Panc1 (cell line): ENCODE results near the gene CHSY3.

Source experiments
- POLR2AphosphoS5 ChIP-seq: IDR thresholded peaks from 2 replicates; pipeline ENCODE4 v1.6.1; 2012; ENCODE audit warnings: mild to moderate bottlenecking, low read depth, low read length, moderate library complexity
- REST ChIP-seq, 2 experiments: IDR thresholded peaks; 2 replicates each; pipeline ENCODE4 v1.6.1; 2011 to 2012; ENCODE audit warnings: low read depth in 2 of 2, control low read depth in 1 of 2, low read length in 1 of 2, mild to moderate bottlenecking in 1 of 2, moderate library complexity in 1 of 2; ENCODE audit not compliant: insufficient read depth in 1 of 2
- SIN3A ChIP-seq: IDR thresholded peaks from 2 replicates; pipeline ENCODE4 v1.6.1; 2012; ENCODE audit warnings: low read depth, mild to moderate bottlenecking, low read length, moderate library complexity, borderline replicate concordance; ENCODE audit not compliant: insufficient read depth
- TF ChIP-seq, protein P1 (sequence below): fragments of 450-650 bp; IDR thresholded peaks from 2 replicates; pipeline ENCODE4 v1.5.1; 2017; ENCODE audit warnings: mild to moderate bottlenecking

- TF ChIP-seq, protein P1, sequence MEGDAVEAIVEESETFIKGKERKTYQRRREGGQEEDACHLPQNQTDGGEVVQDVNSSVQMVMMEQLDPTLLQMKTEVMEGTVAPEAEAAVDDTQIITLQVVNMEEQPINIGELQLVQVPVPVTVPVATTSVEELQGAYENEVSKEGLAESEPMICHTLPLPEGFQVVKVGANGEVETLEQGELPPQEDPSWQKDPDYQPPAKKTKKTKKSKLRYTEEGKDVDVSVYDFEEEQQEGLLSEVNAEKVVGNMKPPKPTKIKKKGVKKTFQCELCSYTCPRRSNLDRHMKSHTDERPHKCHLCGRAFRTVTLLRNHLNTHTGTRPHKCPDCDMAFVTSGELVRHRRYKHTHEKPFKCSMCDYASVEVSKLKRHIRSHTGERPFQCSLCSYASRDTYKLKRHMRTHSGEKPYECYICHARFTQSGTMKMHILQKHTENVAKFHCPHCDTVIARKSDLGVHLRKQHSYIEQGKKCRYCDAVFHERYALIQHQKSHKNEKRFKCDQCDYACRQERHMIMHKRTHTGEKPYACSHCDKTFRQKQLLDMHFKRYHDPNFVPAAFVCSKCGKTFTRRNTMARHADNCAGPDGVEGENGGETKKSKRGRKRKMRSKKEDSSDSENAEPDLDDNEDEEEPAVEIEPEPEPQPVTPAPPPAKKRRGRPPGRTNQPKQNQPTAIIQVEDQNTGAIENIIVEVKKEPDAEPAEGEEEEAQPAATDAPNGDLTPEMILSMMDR = no peak
- no peak for TF ChIP-seq SIN3A
- no peak for TF ChIP-seq REST (IDR thresholded peaks at IDR 0.05; ENCODE audit: insufficient read depth in 1 of 2, low read depth in 2 of 2, low read length in 1 of 2)
- TF ChIP-seq POLR2AphosphoS5 = no peak
Measured at GRCh38 chr5:130116462-130116861, 212.2 kb downstream of the CHSY3 start.
